Epithelial cell of prostate (primary cell): ENCODE measurements around the gene BICC1.
A peak's percentile ranks its signal among the peaks of the same experiment; 100 is the strongest.

ENCODE experiments used
- DNase-seq: peaks from one replicate; pipeline ENCODE4 v3.0.0-alpha.2; 2011; ENCODE audit warnings: low read depth, low spot score
- H3K27ac ChIP-seq: fragments of 450-650 bp; 2 replicates; pipeline ENCODE4 v1.5.1; 2017; ENCODE audit warnings: mild to moderate bottlenecking

The BICC1 gene, protein sequence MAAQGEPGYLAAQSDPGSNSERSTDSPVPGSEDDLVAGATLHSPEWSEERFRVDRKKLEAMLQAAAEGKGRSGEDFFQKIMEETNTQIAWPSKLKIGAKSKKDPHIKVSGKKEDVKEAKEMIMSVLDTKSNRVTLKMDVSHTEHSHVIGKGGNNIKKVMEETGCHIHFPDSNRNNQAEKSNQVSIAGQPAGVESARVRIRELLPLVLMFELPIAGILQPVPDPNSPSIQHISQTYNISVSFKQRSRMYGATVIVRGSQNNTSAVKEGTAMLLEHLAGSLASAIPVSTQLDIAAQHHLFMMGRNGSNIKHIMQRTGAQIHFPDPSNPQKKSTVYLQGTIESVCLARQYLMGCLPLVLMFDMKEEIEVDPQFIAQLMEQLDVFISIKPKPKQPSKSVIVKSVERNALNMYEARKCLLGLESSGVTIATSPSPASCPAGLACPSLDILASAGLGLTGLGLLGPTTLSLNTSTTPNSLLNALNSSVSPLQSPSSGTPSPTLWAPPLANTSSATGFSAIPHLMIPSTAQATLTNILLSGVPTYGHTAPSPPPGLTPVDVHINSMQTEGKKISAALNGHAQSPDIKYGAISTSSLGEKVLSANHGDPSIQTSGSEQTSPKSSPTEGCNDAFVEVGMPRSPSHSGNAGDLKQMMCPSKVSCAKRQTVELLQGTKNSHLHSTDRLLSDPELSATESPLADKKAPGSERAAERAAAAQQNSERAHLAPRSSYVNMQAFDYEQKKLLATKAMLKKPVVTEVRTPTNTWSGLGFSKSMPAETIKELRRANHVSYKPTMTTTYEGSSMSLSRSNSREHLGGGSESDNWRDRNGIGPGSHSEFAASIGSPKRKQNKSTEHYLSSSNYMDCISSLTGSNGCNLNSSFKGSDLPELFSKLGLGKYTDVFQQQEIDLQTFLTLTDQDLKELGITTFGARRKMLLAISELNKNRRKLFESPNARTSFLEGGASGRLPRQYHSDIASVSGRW

DNA sequence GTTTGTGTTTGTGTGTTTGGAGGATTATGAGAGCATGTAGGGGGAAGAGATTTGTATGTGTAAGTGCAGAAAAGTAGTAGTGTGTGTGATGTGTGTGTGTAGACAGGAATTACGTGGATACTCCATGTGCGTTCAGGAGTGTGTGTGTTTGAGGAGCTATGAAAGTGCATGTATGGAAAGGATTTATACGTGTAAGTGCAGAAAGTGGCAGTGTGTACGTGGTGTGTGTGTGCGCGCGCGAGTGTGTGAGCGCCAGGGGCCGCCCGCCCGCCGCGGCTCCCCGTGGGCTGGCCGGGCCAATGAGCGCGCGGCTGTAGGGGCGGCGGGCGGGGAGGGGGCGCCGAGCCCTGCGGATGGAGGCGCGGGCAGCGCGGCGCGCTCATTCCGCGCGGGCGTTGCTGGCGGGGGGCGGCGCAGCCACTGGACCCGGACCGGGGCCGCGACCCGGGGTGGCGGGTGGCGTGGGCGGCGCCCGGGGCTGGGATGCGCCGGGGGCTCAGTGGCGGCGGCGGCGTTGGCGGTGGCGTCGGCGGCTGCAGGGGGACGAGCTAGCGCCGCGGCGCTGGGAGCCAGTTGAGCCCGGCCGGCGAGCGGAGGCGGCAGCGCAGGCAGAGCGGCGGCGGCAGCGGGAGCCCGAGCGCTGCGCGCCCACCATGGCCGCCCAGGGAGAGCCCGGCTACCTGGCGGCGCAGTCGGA, at the start of gene BICC1:
BICC1 (plus strand) TSS at position 382 of the 697 bp plus-strand sequence; CDS start at position 654, 272 bp downstream.
- H3K27ac ChIP-seq = peak within 1 kb of the TSS; percentile 55
- DNase-seq = no peak

DNA sequence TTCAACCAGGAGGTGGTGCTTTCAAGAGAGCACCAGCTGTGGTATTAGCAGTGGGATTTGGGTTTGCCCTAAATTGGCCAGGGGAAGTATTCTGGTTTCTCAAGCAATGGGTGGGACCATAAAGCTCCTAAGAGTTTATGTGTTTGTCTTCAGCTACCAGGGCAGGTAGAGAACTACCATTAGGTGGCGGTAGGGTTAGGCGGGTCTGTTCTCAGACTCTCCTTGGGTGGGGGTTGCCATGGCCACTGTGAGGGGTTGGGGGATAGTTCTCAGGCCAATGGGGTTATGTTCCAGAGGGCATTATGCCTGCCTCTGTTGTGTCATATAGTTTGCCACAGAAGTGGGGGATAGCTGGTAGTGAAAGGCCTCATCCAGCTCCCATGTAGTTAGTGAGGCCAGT, 47.7 kb upstream of the BICC1 start:
- H3K27ac ChIP-seq = no peak overlapping the region
- DNase-seq = no peak

DNA sequence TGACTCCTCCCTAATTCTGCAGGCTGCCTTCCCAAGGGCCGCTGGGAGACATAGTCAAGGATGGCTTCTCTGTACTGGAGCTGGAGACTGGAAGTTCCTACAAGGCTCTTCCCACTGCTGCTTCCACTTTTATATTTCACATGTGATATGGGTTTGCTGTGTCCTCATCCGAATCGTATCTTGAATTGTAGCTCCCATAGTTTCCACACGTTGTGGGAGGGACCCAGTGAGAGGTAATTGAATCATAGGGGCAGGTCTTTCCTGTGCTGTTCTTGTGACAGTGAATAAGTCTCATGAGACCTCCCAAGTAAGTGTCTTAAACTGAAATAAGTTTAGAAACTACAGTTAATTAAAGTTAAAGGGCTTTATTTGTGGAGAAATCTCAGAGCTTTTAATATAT, 47.0 kb upstream of the BICC1 start:
- no peak for DNase-seq
- H3K27ac ChIP-seq = no peak overlapping the region

DNA sequence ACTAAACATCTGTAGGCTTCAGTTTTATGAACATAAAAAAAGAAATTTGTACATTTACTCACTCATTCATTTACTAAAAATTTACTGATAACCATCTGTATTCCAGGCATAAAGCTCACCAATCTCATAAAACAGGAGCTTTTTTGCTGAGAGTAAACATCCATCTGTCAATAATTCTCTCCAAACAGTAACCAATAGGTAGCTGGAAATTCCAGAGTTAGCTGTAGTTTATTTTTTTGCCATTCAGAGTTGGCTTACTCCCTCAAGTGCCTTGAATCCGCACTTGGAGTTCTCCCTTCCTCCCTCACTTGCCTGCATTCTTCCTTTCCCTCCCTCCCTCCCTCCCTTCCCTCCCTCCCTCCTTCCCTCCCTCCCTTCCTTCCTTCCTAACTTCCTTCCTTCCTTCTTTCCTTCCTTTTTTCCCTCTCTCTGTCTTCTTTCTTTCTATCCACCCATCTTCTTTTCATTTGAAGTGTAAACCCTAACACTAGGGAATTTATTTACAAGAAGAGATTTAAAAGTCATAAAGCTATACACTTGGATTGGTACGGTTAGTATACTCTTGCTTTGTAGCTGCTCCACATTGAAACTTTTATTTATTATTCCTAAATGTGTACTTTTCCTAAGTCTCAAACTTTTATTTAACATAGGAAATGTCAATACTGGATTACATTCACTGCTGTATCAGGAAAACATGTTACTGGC, 44.6 kb upstream of the BICC1 start:
- H3K27ac ChIP-seq = no peak overlapping the region
- DNase-seq = no peak

DNA sequence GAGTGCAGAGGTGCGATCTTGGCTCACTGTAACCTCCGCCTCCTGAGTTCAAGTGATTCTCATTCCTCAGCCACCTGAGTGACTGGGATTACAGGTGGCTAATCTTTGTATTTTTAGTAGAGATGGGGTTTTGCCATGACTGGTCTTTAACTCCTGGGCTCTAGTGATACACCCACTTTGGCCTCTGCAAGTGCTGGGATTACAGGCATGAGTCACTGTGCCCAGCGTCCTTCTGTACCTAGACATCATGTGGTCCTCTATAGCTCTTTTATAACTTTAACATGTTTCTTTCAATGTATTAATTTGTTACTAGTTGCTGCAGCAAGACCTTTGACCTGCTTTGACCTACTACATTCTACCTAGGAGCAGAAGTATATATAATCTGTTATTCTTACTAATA, 38.7 kb upstream of the BICC1 start:
- DNase-seq = no peak
- H3K27ac ChIP-seq = no peak overlapping the region

DNA sequence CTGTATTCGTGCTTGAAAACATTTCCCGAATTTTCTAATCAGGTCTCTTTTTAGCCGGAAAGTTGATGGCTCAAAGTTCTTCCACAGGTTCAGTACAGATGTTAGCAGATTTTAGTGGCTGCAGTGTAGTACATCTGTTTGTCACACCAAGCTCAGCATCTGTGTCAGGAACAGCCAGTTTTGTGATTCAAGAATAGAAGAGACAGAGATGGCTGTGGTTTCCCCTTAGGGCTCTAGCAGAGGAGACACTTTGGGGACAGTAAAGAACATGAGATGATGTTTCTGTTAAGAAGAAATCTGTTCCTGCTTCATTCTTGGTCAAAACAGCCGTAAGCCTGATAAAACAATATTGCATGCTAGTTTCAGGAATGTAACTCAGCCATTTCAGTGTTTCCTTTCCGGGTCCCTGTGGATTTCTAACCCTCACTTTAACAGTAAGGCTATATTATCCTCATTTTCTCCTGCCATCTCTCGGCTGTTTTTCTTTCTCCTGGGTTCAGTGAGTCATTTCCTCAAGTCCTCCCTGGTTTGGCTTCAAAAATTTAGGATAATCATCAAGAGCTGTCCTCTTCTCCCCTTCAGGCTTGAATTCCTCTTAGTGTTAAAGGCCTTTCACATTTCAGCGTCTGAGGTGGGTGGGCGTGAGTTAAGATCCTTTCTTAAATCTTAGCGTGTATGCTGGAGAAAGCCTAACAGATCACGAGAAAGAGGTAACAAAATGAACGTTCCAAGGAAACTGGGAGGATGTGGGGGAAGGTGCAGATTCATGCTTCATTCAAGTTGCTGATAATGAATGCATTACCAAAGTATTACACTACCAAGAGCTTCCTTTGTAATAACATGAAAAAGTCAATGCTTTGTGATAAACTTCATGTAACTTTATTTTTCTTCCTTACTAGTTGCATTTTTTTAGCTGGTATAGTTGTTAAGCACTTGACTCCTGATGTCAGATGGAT, 37.1 kb upstream of the BICC1 start:
- no peak for DNase-seq
- H3K27ac ChIP-seq = no peak overlapping the region

DNA sequence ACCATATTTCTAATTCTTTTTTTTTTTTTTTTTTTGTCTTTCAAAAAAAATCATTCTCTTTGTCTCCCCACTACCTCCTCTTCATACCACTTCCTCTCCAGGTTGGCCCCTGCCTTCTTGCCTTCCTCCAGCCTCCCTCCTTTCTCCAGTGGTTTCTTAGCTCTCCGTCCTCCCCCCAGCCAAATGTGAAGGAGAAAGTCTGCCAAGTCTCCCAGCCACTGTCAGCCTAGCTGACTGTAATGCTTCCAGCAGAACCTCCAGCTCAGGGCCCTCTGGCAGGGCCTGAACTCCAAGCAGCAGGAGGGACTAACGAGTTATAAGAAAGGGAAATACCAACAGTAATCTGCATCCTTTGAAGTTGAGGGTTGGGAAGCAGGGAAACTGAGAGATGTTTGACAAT, 35.5 kb upstream of the BICC1 start:
- no peak overlapping the region for H3K27ac ChIP-seq
- no peak for DNase-seq

DNA sequence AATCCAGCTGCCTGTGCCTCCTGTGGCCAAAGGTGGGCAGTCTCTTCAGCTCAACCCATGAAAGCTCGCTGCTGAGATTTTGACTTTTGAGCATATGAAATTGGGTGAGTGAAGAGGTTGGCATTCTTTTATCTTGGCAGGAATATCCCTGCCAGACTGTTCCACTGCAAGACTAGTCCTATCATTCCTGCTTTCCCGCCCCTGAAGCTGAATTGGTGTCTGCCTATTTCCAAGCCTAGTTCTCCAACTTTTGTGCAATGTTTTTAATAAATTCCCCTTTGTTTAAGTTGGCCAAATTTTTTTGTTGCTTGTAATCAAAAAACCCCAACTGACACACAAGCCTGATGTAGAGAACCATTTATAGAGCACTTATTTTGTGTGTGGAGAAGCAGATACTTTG, 34.8 kb upstream of the BICC1 start:
- no peak overlapping the region for H3K27ac ChIP-seq
- no peak for DNase-seq

DNA sequence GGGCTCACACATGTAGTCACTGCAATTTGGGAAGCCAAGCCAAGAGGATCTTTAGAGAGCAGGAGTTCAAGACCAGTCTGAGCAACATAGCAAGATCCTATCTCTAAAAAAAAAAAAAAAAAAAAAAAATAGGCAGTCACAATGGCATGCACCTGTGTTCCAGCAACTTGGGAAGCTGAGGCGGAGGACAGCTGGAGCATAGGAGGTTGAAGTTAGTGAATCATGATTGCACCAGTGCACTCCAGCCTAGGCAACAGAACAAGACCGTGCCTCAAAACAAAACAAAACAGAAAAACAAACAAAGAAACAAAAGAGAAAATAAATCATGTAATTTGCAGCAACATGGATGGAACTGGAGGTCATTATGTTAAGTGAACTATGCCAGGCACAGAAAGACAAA, 33.6 kb upstream of the BICC1 start:
- DNase-seq = no peak
- no peak overlapping the region for H3K27ac ChIP-seq

DNA sequence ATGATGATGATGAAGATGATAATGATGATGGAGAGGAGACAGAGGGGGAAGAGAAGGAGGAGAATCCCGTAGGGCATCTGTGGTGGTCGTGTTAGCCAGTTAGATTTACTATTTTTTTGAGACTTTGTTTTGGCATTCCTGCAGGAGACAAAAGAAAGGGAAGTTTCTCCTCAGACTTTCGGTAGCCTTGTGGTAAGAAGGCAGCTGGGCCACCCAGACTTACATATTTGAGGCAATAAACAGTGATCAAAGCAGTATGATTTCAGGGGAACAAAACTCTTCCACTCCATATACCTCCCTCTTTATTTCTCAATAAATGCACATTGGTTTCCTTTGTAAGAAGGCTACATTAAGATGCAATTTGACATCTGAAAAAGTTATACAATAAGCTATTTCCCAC, 32.4 kb upstream of the BICC1 start:
- no peak for DNase-seq
- no peak overlapping the region for H3K27ac ChIP-seq

DNA sequence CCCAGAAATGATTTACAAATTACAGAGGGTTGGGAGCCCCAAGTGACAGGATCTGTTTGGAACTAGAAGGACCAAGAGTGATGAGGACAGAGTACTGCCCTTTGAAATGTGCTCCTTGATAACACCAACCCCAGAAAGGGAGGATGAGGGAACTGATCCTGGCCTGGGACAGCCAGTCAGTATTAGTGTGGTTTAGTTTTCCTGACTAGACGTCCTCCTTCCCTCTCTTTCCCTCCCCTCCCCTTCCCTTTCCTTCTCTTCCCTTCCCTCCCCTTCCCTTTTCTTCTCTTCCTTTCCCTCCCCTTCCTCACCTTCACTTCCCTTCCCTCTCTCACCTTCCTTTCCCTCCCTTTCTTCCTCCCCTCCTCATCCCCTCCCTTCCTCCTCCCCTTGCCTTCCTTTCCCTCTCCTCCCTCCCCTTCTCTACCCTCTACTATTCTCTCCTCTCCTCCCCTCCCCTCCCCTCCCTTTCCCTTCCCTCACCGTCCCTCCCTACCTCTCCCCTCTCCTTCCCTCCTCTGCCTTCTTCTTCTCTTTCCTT, 31.0 kb upstream of the BICC1 start:
- DNase-seq = no peak
- H3K27ac ChIP-seq = no peak overlapping the region

DNA sequence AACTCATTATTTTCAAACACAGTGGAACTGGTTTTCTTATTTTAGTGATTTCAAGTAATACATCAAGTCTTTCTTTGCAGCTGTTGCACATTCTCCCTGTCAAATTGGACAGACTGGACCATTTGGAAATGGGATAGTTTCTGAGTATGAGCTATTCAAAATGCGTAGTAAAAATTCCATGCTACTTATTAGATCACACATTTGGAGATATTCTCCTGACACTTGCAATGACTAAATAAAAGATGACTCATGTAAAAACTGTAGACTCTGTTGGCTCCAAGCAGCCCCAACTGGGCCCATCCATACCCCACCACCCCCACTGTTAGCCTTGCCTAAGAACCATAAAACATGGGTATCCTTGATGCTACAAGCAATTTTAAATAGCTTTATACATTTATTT, 25.9 kb upstream of the BICC1 start:
- no peak for DNase-seq
- H3K27ac ChIP-seq = no peak overlapping the region

DNA sequence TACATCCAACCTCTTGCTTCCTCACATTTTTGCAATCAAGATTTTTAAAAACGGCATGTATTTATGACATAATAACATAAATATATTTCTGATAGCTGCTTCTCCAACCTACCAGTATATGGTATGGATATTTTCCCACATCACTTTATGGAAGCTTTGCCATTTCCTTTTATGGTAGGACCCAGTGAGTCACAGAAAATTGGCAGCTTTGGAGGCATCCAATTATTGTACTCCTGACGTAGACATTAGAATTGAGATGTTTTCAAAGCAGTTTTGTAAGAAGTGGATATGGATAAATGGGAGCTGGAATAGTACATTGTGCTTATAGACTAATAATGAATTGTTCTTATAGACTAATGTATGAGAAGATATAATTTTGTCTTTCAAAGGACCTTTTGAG, 23.8 kb upstream of the BICC1 start:
- no peak for DNase-seq
- no peak overlapping the region for H3K27ac ChIP-seq

DNA sequence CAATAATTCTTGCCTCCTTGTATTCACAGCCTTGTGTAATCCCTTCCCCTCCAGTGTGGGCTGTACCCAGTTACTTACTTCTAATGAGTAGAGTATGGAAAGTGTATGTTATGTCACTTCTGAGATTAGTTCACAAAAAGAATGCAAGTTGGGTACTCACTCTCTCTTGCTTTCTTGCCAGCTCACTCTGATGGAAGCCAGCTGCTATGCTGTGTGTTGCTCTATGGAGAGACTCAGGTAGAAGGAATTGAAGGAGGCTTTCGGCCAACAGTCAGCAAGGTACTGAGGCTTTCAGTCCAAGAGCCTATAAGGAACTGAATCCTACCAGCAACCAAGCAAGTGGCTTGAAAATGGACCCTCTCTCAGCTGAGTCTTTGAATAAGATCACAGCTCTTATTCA, 9.7 kb upstream of the BICC1 start:
- no peak for DNase-seq
- no peak overlapping the region for H3K27ac ChIP-seq

DNA sequence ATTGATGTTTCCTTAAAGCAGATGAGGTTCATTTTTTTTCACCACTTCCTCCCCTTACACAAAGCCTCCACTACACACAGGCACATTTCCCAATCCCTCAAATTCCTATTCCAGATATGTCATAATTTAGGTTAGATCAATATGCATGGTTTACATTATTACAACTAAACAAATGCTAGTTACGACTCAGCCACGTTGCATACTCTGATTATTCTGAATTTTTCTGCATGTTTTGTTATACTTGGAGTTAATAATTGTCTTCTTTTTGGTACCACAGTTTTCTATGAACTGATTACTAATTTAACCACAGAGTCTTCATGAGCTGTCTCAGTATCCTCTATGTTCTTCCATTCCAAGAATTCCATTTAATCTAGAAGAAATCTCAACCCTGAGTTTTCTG, 4.4 kb upstream of the BICC1 start:
- no peak overlapping the region for H3K27ac ChIP-seq
- no peak for DNase-seq

DNA sequence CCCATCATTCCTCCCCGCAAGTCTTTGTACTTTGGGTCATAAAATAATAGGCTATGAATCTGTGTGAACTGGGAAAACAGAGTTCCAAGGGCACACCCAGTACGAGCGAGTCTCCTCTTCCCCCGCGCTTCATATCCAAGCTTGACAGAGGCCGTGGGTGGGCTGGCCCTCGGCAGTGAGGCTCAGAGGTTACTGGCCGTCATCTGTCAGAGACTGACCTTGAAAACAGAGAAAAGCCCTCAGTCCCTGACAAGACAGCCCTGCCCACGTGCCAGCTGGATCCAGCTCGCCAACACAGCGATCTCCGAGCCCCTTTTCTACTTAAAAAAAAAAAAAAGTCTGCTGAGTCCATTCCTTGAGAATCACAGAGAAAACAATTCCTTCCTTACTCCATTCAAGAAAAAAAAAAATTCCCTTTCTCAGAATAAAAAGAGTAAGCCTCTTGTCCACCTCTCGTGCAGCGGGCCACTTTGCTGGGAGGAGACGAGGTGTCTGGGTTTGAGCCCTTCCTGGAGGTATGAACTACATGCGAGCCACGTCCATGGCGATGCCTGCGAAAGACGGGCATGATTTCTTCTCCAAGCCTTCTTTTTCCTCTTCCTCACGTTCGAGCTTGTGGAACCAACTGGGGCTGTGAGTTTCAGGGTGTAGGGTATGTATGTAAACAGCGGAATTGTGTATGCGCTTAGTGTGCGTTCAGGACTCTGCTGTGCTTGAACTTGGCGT, 744 bp upstream of the BICC1 start:
- DNase-seq = no peak
- H3K27ac ChIP-seq = no peak overlapping the region

DNA sequence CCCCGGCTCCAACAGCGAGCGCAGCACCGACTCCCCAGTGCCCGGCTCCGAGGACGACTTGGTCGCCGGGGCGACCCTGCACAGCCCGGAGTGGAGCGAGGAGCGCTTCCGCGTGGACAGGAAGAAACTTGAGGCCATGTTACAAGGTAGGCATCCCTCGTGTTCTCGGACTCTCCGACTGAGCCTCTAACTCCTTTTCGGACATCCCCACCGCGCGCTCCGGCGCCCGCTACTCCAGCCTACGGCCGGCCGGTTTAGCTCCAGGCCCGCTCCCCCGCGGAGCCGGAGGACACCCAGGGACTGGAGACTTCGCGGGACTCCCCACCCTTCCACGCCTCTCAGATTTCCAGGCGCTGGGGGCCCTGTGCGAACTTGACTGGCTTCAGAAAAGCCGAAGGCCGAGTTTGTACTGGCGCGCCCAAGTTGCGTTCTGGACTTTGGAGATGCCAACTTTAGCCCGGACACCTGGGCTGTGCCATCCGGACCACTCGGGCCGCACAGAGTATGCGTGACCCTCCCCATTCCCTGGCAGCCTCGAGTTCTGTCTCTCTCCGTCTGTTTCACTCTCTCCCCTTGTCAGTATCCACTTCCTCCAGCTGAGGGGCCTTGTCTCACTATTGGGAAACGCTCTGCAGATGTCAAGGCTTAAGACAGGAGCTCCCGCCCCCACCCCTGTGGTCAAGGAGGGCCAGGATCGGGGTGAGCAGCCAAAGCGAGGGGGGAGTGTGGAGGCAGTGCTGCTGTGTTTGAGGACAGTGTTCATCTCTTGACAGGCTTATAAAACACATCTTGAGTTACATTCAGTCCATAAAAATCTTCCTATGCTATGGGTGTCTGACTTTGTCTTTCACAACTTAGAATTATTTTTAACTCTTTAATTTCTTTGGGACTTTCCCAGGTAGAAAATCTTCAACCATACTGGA, 777 bp downstream of the BICC1 start:
- no peak for DNase-seq
- peak overlapping the region; percentile 55 for H3K27ac ChIP-seq
